ENCODE data around the gene BTBD9. TPM values are rescaled to one million over a fixed set of nuclear protein-coding genes. Genes with fewer than 3 reads are reported as not detected.

Gene BTBD9
- total and polyA plus RNA-seq, 11 donors = 6.3 to 23.3 (median 19.4) TPM

DNA sequence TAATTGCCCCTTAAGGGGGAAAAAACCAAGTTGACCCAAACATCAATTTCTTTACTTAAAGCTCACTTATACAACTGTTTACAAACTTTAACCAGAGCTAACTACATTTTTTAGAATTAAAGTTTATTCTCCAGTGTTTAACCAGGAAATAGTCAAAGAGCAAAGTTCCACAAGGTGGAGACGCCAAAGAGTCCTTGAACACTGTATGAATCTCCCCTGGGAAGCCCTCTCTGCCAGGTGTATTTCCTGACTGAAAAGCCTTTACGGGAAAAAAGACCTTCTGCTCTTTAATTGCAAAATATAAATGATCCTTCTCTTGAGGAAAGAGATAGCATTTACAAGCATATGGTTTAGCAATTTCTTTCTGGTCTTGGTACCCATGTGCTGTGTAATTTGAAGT lies 36.2 kb downstream of the BTBD9 start:
- Histone ChIP-seq H3K4me3 (no peak overlapping the region), H3K27me3 (no peaks in the 10 kb centered on the region), H3K9me3 (no peaks in the 10 kb centered on the region), H3K36me3 (no peaks in the 10 kb centered on the region), H3K27ac (peak overlapping the region in 1 of 12 donors; percentile 23), H3K4me1 (peaks cover 0 to 34% (median 9%) of the 10 kb centered on the region in 12 donors)
- DNase-seq (no peak), ATAC-seq (no peak)
- TF ChIP-seq, protein P1, sequence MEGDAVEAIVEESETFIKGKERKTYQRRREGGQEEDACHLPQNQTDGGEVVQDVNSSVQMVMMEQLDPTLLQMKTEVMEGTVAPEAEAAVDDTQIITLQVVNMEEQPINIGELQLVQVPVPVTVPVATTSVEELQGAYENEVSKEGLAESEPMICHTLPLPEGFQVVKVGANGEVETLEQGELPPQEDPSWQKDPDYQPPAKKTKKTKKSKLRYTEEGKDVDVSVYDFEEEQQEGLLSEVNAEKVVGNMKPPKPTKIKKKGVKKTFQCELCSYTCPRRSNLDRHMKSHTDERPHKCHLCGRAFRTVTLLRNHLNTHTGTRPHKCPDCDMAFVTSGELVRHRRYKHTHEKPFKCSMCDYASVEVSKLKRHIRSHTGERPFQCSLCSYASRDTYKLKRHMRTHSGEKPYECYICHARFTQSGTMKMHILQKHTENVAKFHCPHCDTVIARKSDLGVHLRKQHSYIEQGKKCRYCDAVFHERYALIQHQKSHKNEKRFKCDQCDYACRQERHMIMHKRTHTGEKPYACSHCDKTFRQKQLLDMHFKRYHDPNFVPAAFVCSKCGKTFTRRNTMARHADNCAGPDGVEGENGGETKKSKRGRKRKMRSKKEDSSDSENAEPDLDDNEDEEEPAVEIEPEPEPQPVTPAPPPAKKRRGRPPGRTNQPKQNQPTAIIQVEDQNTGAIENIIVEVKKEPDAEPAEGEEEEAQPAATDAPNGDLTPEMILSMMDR (IDR thresholded peaks at IDR 0.05) = no peak
- TF ChIP-seq POLR2A (IDR thresholded peaks at IDR 0.05) = no peak
- WGBS, 4 donors = 56 to 65% (median 59%) methylated on average over 2 of the region's 2 CpGs
- intact Hi-C loops (cut with DNase I) = loop anchor here in 1 of 10 donors (5.0 kb wide), 1 partner anchor 34 kb away; the partner anchor contains the start of gene BTBD9

DNA sequence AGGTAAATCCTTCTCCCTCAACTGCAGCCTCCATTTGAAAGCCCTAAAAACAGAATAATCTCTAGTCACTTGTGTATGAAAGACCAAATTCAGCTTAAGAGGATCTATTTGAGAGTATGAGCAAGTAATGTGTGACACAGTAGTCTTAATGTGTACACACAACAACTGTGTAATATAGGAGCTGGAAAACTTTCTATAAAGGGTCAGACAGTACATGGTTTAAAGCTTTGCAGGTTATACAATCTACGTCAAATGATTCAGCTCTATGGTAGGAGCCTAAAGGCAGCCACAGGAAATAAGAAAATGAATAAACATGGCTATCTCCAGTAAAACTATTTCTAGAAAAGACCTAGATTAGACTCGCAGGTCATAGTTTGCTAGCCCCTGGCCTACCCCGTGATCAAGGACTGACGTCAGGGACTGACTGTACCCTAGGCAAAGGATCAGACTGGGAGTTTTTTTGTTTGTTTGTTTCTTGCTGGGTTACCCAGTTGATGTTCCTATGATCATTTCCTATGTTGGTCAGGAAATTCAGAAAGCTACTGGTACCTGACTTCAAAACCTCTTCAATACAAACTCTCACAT lies 39.7 kb downstream of the BTBD9 start:
- no peak for TF ChIP-seq POLR2A (IDR thresholded peaks at IDR 0.05)
- Histone ChIP-seq H3K9me3 (no peaks in the 10 kb centered on the region), H3K4me3 (no peak overlapping the region), H3K36me3 (peaks cover 0 to 6% (median 0%) of the 10 kb centered on the region in 9 donors), H3K27ac (peak overlapping the region in 6 of 12 donors; percentile 8 to 46 (median 32)), H3K27me3 (no peaks in the 10 kb centered on the region), H3K4me1 (peaks cover 0 to 34% (median 9%) of the 10 kb centered on the region in 12 donors)
- 64 to 80% (median 75%) methylated on average over 4 of the region's 4 CpGs for WGBS, 4 donors
- DNase-seq (peak in 4 of 5 donors; percentile 12 to 48 (median 31)), ATAC-seq (peak; percentile 60 to 91 (median 86))
- intact Hi-C loops (cut with DNase I) = loop anchor here in 1 of 10 donors (5.0 kb wide), 1 partner anchor 37 kb away; the partner anchor contains the start of gene BTBD9

DNA sequence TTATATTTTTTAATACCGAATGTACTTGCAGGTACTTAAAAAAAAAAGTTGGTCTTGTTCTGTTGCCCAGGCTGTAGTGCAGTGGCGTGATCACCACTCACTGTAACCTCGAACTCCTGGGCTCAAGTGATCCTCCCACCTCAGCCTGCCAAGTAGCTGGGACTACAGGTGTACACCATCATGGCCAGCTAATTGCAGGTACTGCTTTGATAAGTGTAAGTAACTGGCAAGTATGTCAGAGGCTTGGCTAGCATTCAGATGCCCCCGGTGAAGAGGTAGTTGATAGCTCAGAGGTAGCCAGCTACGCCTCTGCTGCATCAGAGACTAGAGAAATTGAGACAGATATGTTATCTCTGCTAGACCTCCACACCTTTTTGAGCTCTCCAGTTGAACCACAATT lies 40.5 kb downstream of the BTBD9 start:
- peak overlapping the region in 3 of 12 donors; percentile 30 to 46 (median 41) for H3K27ac ChIP-seq
- WGBS, 4 donors = 90 to 95% (median 93%) methylated on average over 5 of the region's 5 CpGs
- H3K36me3 ChIP-seq = peaks cover 0 to 10% (median under 1%) of the 10 kb centered on the region in 9 donors
- DNase-seq (no peak), ATAC-seq (no peak)
- no peaks in the 10 kb centered on the region for H3K27me3 ChIP-seq
- H3K4me3 ChIP-seq = no peak overlapping the region
- TF ChIP-seq, protein P1 (IDR thresholded peaks at IDR 0.05) = no peak
- no peak for TF ChIP-seq POLR2A (IDR thresholded peaks at IDR 0.05)
- intact Hi-C loops (cut with DNase I) = no loop called here
- no peaks in the 10 kb centered on the region for H3K9me3 ChIP-seq
- H3K4me1 ChIP-seq = peaks cover 0 to 30% (median 9%) of the 10 kb centered on the region in 12 donors

DNA sequence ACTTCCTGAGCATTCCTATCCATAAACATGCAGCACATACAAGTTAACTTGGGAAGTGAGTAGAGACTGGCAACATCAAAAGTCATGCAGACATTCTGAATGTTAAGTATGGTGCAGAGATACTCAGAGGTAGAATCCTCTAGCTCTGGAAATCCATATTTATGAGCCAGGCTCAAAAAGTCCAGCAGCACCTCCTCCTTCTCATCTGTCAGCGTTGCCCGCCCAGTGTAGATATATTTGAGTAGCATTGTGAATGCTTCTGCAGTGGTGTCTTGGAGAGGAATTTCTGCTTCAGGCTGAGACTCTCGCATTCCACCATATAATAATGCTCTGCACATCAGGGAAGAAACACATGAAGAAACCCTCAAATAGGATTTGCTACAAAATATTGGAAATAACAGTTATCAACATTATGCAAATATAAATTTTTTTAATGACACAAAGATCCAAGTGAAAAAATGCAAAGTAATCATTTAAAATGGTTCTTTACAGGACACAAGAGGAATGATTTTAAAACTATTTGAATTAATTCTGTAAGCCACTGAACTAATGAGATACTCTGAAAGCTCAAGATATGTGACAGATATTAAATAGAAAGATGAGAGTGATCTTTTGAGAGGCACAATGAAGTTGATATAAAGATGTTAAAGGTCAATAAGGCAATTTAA lies 45.6 kb downstream of the BTBD9 start:
- ATAC-seq = no peak
- TF ChIP-seq POLR2A (IDR thresholded peaks at IDR 0.05) = no peak
- TF ChIP-seq, protein P1 (IDR thresholded peaks at IDR 0.05) = no peak
- Histone ChIP-seq H3K27me3 (no peaks in the 10 kb centered on the region), H3K27ac (no peak overlapping the region), H3K36me3 (peaks cover 0 to 49% (median 34%) of the 10 kb centered on the region in 9 donors), H3K4me1 (no peaks in the 10 kb centered on the region), H3K4me3 (no peak overlapping the region), H3K9me3 (no peaks in the 10 kb centered on the region)
- intact Hi-C loops (cut with DNase I) = no loop called here
- 91 to 95% (median 93%) methylated on average over 3 of the region's 3 CpGs for WGBS, 4 donors
- DNase-seq = no peak
